ENCODE results near the gene RAB40A.
"Not testable (repeated sequence)": the region's sequence is repeated elsewhere in the genome, so short reads cannot be mapped to it uniquely, and the experiment has no call there.

DNA sequence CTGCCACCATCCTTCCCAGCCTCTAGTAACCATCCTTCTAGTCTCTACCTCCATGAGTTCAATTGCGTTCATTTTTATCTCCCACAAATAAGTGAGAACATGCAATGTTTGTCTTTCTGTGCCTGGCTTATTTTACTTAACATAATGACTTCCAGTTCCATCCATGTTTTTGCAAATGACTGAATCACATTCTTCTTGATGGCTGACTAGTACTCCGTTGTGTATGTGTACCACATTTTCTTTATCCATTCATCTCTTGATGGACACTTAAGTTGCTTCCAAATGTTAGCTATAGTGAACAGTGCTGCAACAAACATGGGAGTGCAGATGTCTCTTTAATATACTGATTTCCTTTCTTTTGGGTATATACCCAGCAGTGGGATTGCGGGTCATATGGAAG is 25.7 kb downstream of the RAB40A start:
- not testable (repeated sequence) for TF ChIP-seq POLR2A (IDR thresholded peaks at IDR 0.05; ENCODE audit: borderline replicate concordance, extremely low read depth, insufficient read depth, insufficient read length); EZH2 (IDR thresholded peaks at IDR 0.05); EZH2phosphoT487 (IDR thresholded peaks at IDR 0.05; ENCODE audit: borderline replicate concordance); TCF7L2 (IDR thresholded peaks at IDR 0.05; ENCODE audit: borderline replicate concordance, extremely low read depth, insufficient read depth, insufficient read length); REST (IDR thresholded peaks at IDR 0.05; ENCODE audit: low read depth); POLR2AphosphoS5 (IDR thresholded peaks at IDR 0.05; ENCODE audit: low read depth, low read length); ZNF274 (IDR thresholded peaks at IDR 0.05; ENCODE audit: low read depth, low read length); JUND (IDR thresholded peaks at IDR 0.05); YY1 (IDR thresholded peaks at IDR 0.05; ENCODE audit: extremely low read depth, insufficient replicate concordance, low read depth, low read length); MAX (IDR thresholded peaks at IDR 0.05)
- TF ChIP-seq, protein P1, sequence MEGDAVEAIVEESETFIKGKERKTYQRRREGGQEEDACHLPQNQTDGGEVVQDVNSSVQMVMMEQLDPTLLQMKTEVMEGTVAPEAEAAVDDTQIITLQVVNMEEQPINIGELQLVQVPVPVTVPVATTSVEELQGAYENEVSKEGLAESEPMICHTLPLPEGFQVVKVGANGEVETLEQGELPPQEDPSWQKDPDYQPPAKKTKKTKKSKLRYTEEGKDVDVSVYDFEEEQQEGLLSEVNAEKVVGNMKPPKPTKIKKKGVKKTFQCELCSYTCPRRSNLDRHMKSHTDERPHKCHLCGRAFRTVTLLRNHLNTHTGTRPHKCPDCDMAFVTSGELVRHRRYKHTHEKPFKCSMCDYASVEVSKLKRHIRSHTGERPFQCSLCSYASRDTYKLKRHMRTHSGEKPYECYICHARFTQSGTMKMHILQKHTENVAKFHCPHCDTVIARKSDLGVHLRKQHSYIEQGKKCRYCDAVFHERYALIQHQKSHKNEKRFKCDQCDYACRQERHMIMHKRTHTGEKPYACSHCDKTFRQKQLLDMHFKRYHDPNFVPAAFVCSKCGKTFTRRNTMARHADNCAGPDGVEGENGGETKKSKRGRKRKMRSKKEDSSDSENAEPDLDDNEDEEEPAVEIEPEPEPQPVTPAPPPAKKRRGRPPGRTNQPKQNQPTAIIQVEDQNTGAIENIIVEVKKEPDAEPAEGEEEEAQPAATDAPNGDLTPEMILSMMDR (IDR thresholded peaks at IDR 0.05 in 2 of 3, conservative IDR thresholded peaks at IDR 0.05 in 1 of 3; ENCODE audit: borderline replicate concordance in 1 of 3, insufficient read depth in 1 of 3, low read depth in 2 of 3, low read length in 2 of 3): not testable (repeated sequence)
